Measurements from ENCODE around the gene FHOD3. TPM values are rescaled to one million over a fixed set of nuclear protein-coding genes. Genes with fewer than 3 reads are reported as not detected.

Gene FHOD3
- total RNA-seq, 1 experiment from 2014 or later, result 22.7 TPM

- no peak for ATAC-seq
- Histone ChIP-seq H3K4me1 (ENCODE audit: control insufficient read depth, insufficient read depth, low read length) (no peaks in the 10 kb centered on the region), H3K27ac (ENCODE audit: low read length) (no peak overlapping the region), H3K9me3 (ENCODE audit: control insufficient read depth, insufficient read depth, low read depth, low read length) (no peaks in the 10 kb centered on the region), H3K27me3 (ENCODE audit: control insufficient read depth, insufficient read depth, low read length) (no peaks in the 10 kb centered on the region), H3K4me3 (ENCODE audit: low read depth in 2 of 2, low read length in 2 of 2) (no peak overlapping the region), H3K36me3 (ENCODE audit: control insufficient read depth, insufficient read depth, low read length) (no peaks in the 10 kb centered on the region)
- POLR2A ChIA-PET, result no interaction called here
- CTCF ChIA-PET, result no interaction called here
- no peak for DNase-seq (ENCODE audit: low read depth, low spot score)
- TF ChIP-seq POLR2AphosphoS5 (IDR thresholded peaks at IDR 0.05; ENCODE audit: low read depth, low read length) (no peak), TCF7L2 (IDR thresholded peaks at IDR 0.05; ENCODE audit: low read depth, low read length) (no peak)
- in situ Hi-C loops (cut with HindIII; ENCODE audit: low pct_unique_long_range_greater_than_20kb, low sequenced_read_pairs), result no loop called here
- intact Hi-C loops (cut with micrococcal nuclease; ENCODE audit: unreplicated experiment), result no loop called here
- BruUV-seq (replicated peaks), result no TSS peak
These were observed 41.4 kb upstream of the FHOD3 start for GRCh38 chr18:36256094-36256493.

GRCh38 chr18:36262971-36263370 is 34.5 kb upstream of the FHOD3 start:
- CTCF ChIA-PET, result no interaction called here
- Histone ChIP-seq H3K27ac (ENCODE audit: low read length) (no peak overlapping the region), H3K4me1 (ENCODE audit: control insufficient read depth, insufficient read depth, low read length) (no peaks in the 10 kb centered on the region), H3K36me3 (ENCODE audit: control insufficient read depth, insufficient read depth, low read length) (no peaks in the 10 kb centered on the region), H3K9me3 (ENCODE audit: control insufficient read depth, insufficient read depth, low read depth, low read length) (no peaks in the 10 kb centered on the region), H3K4me3 (ENCODE audit: low read depth in 2 of 2, low read length in 2 of 2) (no peak overlapping the region), H3K27me3 (ENCODE audit: control insufficient read depth, insufficient read depth, low read length) (no peaks in the 10 kb centered on the region)
- DNase-seq (ENCODE audit: low read depth, low spot score), result no peak
- intact Hi-C loops (cut with micrococcal nuclease; ENCODE audit: unreplicated experiment), result no loop called here
- TF ChIP-seq POLR2AphosphoS5 (IDR thresholded peaks at IDR 0.05; ENCODE audit: low read depth, low read length) (no peak), TCF7L2 (IDR thresholded peaks at IDR 0.05; ENCODE audit: low read depth, low read length) (no peak), REST (IDR thresholded peaks at IDR 0.05; ENCODE audit: insufficient read depth in 1 of 2, low read depth in 2 of 2, low read length in 1 of 2) (no peak), CTCF (IDR thresholded peaks at IDR 0.05) (no peak), SIN3A (IDR thresholded peaks at IDR 0.05; ENCODE audit: borderline replicate concordance, insufficient read depth, low read depth, low read length) (no peak)
- in situ Hi-C loops (cut with HindIII; ENCODE audit: low pct_unique_long_range_greater_than_20kb, low sequenced_read_pairs), result no loop called here
- POLR2A ChIA-PET, result no interaction called here
- BruUV-seq (replicated peaks), result no TSS peak
- no peak for ATAC-seq

- ChIA-PET CTCF (no interaction called here), POLR2A (interaction anchor here (0.6 to 0.7 kb wide), 2 partner anchors 9 to 76 kb away, joined by 4 to 6 read pairs; no protein-coding TSS in a partner anchor)
- Histone ChIP-seq H3K27ac (ENCODE audit: low read length) (no peak overlapping the region), H3K4me3 (ENCODE audit: low read depth in 2 of 2, low read length in 2 of 2) (no peak overlapping the region), H3K27me3 (ENCODE audit: control insufficient read depth, insufficient read depth, low read length) (no peaks in the 10 kb centered on the region), H3K36me3 (ENCODE audit: control insufficient read depth, insufficient read depth, low read length) (no peaks in the 10 kb centered on the region), H3K9me3 (ENCODE audit: control insufficient read depth, insufficient read depth, low read depth, low read length) (no peaks in the 10 kb centered on the region), H3K4me1 (ENCODE audit: control insufficient read depth, insufficient read depth, low read length) (no peaks in the 10 kb centered on the region)
- BruUV-seq (replicated peaks), result no TSS peak
- intact Hi-C loops (cut with micrococcal nuclease; ENCODE audit: unreplicated experiment) (no loop called here), in situ Hi-C loops (cut with HindIII; ENCODE audit: low pct_unique_long_range_greater_than_20kb, low sequenced_read_pairs) (no loop called here)
- DNase-seq (ENCODE audit: low read depth, low spot score), result no peak
- no peak for ATAC-seq
- no peak for TF ChIP-seq SIN3A (IDR thresholded peaks at IDR 0.05; ENCODE audit: borderline replicate concordance, insufficient read depth, low read depth, low read length)
- no peak for TF ChIP-seq CTCF (IDR thresholded peaks at IDR 0.05)
- TF ChIP-seq REST (IDR thresholded peaks at IDR 0.05; ENCODE audit: insufficient read depth in 1 of 2, low read depth in 2 of 2, low read length in 1 of 2), result no peak
- TF ChIP-seq POLR2AphosphoS5 (IDR thresholded peaks at IDR 0.05; ENCODE audit: low read depth, low read length), result no peak
- TF ChIP-seq TCF7L2 (IDR thresholded peaks at IDR 0.05; ENCODE audit: low read depth, low read length), result no peak
These were observed 33.2 kb upstream of the FHOD3 start for GRCh38 chr18:36264283-36264682.

Data from Panc1 (cell line).